Upper lobe of right lung (tissue), 1 donor: ENCODE results near the gene FBXO24. TPM values are rescaled to one million over a fixed set of nuclear protein-coding genes. Genes with fewer than 3 reads are reported as not detected.
A peak's percentile ranks its signal among the peaks of the same experiment; 100 is the strongest.

ENCODE experiments used
- ATAC-seq: fragments of 200-7000 bp; cut with Tn5 transposase; one replicate; pipeline ENCODE4 v1.9.1; 2020; ENCODE audit warnings: mild to moderate bottlenecking, moderate library complexity
- DNase-seq: peaks from one replicate; pipeline ENCODE4 v3.0.0-alpha.2; 2020
- H3K27ac ChIP-seq: fragments of 200-600 bp; one replicate; pipeline ENCODE4 v1.8.0; 2022
- H3K27me3 ChIP-seq: fragments of 200-600 bp; one replicate; pipeline ENCODE4 v1.8.0; 2022; ENCODE audit warnings: mild to moderate bottlenecking
- H3K36me3 ChIP-seq: fragments of 200-600 bp; one replicate; pipeline ENCODE4 v1.8.0; 2022
- H3K4me1 ChIP-seq: fragments of 200-600 bp; one replicate; pipeline ENCODE4 v1.8.0; 2022
- H3K4me3 ChIP-seq: fragments of 200-600 bp; one replicate; pipeline ENCODE4 v1.8.0; 2022; ENCODE audit warnings: mild to moderate bottlenecking
- H3K9me3 ChIP-seq: fragments of 200-600 bp; one replicate; pipeline ENCODE4 v1.8.0; 2022
- intact Hi-C: fragments of 100-400 bp; cut with DNase I; formaldehyde crosslinking; loops from one replicate; pipeline ENCODE4 v1.11.0; 2022
- total RNA-seq: library from RNA; stranded (reverse); fragmentation: NEBNext Ultra II Directional; extraction: Animal tissue kit (Norgen Biotek cat#: 25700); gene quantifications from one replicate; pipeline ENCODE4 v1.2.1, GENCODE V29; 2021
- TF ChIP-seq, protein P1 (sequence below): fragments of 200-600 bp; IDR thresholded peaks from one replicate; pipeline ENCODE4 v1.8.0; 2022; ENCODE audit warnings: antibody characterized with exemption
- donor health status: DM: no; HTN: yes; CAD: no; lungs with severe emphysema.

The FBXO24 gene
- total RNA-seq, 1 donor from 2014 or later, result 1.4 TPM

DNA sequence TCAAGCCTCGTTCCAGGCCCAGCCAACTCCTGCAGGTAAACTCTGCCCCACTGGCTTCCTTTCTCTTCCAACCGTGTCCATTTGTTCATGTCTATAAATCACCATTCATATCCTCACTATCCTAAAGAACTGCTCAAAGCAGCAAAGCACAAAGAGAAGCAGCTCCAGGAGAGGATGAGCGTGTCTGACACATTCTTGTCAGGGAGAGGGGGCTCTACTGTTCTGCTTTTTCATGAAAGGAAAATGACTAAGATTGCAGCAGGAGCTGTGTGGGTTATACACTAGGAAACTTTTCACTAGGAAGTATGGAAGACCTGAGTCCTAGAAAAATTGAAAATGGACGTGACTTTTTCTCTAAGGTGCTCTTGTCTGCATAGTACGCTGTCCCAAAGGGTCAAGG, 30.4 kb upstream of the FBXO24 start:
- Histone ChIP-seq H3K27ac (peak overlapping the region; percentile 3), H3K27me3 (no peaks in the 10 kb centered on the region), H3K9me3 (no peaks in the 10 kb centered on the region), H3K4me1 (peaks cover 4% of the 10 kb centered on the region), H3K4me3 (no peak overlapping the region), H3K36me3 (peaks cover 34% of the 10 kb centered on the region)
- TF ChIP-seq, protein P1, sequence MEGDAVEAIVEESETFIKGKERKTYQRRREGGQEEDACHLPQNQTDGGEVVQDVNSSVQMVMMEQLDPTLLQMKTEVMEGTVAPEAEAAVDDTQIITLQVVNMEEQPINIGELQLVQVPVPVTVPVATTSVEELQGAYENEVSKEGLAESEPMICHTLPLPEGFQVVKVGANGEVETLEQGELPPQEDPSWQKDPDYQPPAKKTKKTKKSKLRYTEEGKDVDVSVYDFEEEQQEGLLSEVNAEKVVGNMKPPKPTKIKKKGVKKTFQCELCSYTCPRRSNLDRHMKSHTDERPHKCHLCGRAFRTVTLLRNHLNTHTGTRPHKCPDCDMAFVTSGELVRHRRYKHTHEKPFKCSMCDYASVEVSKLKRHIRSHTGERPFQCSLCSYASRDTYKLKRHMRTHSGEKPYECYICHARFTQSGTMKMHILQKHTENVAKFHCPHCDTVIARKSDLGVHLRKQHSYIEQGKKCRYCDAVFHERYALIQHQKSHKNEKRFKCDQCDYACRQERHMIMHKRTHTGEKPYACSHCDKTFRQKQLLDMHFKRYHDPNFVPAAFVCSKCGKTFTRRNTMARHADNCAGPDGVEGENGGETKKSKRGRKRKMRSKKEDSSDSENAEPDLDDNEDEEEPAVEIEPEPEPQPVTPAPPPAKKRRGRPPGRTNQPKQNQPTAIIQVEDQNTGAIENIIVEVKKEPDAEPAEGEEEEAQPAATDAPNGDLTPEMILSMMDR, result no peak
- intact Hi-C loops, result no loop called here
- ATAC-seq (no peak), DNase-seq (no peak)

DNA sequence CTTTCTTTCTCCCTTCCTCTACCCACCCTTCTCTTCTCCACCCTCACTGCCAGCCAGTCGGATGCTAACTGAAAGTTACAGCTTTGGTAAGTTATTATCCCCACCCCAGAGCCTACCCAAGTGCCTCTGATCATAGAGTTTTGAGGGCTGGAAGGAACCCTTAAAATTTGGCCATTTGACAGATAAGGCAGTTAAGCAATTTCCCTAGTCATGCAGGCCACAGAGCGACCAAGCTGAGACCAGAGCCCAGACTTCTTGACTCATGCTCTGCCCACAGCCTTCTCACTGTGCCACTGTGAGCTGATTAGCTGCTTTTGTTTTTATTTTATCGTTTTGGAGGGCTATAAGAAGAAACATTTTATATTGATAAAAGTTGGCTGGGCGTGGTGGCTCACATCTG, 29.6 kb upstream of the FBXO24 start:
- DNase-seq, result no peak
- TF ChIP-seq, protein P1, result no peak
- intact Hi-C loops, result no loop called here
- no peaks in the 10 kb centered on the region for H3K9me3 ChIP-seq
- H3K27me3 ChIP-seq, result no peaks in the 10 kb centered on the region
- H3K27ac ChIP-seq, result peak overlapping the region; percentile 3
- H3K36me3 ChIP-seq, result peaks cover 33% of the 10 kb centered on the region
- peak; percentile 63 for ATAC-seq
- H3K4me1 ChIP-seq, result peaks cover 4% of the 10 kb centered on the region
- H3K4me3 ChIP-seq, result no peak overlapping the region

DNA sequence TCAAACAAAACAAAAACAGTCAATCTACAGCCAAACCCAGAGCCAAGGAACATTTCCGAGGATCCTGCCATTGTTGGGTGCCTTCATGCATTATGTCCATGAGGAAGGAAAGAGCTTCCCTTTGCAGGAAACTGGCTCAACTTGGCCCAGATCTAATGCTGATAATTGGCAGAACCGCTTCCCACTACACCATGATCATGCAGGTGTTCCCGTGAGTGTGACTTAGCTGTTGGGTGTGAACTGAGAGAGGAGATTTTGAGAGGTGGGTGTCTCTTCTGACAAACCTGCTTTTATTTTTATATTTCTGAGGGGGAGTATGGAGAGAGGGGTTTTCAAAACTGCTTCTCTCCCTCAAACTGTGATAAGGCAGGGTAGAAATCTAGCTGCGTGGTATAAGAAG, 27.0 kb upstream of the FBXO24 start:
- TF ChIP-seq, protein P1, result no peak
- no peak for DNase-seq
- intact Hi-C loops, result no loop called here
- no peaks in the 10 kb centered on the region for H3K27me3 ChIP-seq
- peaks cover 30% of the 10 kb centered on the region for H3K36me3 ChIP-seq
- H3K27ac ChIP-seq, result no peak overlapping the region
- no peak overlapping the region for H3K4me3 ChIP-seq
- H3K9me3 ChIP-seq, result no peaks in the 10 kb centered on the region
- peaks cover 4% of the 10 kb centered on the region for H3K4me1 ChIP-seq
- ATAC-seq, result no peak

DNA sequence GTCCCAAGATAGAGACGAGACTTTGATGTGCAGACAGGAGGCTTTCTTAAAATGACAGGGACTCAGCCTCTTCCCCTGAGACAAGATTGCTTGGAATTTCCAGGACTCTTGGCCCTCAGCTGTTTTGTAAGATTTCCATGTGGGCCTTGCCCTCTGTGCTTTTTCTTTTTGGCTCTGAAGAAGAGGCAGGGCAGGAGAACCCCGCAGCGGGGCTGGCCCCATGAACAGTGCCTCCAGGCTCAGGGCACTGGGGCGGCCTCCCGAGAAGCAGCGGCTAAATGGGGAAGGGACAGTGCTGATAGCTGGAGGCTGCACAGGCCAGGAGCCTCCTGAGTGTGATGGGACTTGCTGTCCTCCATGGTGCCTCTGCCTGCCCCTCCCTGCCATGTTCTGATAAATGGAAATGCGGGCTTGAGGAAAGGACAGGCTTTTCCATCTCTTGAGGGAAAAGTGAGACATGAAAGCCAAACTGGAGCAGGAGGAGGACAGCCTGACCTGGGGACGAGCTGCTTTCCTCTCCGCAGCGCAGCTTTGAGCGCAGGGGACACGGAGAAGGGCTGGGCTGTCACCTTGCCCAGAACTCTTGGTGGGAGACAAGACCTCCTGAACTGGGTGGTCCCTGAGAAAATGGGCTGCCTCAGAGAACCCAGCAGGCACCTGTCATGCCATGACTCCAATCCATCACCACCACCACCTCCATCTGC, 24.5 kb upstream of the FBXO24 start:
- DNase-seq, result peak; percentile 61
- TF ChIP-seq, protein P1, result no peak
- H3K4me1 ChIP-seq, result peaks cover 4% of the 10 kb centered on the region
- no peaks in the 10 kb centered on the region for H3K27me3 ChIP-seq
- intact Hi-C loops, result loop anchor here (5.0 to 10.0 kb wide), 2 partner anchors 94 to 123 kb away; no protein-coding TSS in a partner anchor
- H3K27ac ChIP-seq, result no peak overlapping the region
- H3K4me3 ChIP-seq, result no peak overlapping the region
- no peaks in the 10 kb centered on the region for H3K9me3 ChIP-seq
- no peak for ATAC-seq
- peaks cover 16% of the 10 kb centered on the region for H3K36me3 ChIP-seq

DNA sequence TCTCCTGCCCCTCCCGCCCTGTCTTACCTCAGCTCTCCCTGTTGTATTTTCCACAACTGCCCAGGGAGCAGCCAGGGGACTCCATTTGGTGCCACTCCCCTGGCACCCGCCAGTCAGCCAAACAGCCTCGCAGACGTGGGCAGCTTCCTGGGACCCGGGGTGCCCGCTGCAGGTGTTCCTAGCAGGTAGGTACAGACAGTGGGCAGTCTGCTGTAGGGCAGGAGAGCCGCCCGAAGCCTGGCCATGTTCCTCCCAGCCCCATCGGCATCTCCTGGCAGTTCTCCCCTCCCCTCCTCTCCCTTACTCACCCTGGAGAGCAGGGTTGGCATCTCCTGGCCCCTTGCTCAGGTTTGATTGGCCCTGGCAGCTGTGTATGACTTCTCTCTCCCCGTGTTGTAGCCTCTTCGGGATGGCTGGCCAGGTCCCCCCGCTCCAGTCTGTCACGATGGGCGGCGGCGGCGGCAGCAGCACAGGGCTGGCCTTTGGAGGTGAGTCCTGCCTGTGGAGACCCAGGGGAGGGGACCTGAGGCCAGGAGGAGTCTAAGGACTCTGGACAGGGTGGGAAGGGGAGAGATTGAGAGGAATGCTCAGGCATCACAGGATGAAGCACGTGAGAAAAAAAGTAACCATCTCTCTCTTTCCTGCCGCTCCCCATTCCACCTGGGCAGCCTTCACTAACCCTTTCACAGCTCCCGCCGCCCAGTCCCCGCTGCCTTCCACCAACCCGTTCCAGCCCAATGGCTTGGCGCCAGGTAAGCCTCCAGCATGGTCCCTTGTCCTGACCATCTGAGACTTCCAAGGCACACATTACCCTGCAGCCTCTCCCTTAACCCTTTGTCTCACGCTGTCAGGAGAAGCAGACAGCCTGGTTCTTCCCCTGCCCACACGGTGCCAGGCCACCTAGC, 23.7 kb upstream of the FBXO24 start:
- H3K36me3 ChIP-seq, result peaks cover 13% of the 10 kb centered on the region
- peaks cover 4% of the 10 kb centered on the region for H3K4me1 ChIP-seq
- no peak overlapping the region for H3K4me3 ChIP-seq
- H3K27me3 ChIP-seq, result no peaks in the 10 kb centered on the region
- TF ChIP-seq, protein P1, result no peak
- intact Hi-C loops, result loop anchor here (5.0 to 10.0 kb wide), 2 partner anchors 95 to 122 kb away; no protein-coding TSS in a partner anchor
- ATAC-seq, result no peak
- peak; percentile 63 for DNase-seq
- H3K27ac ChIP-seq, result no peak overlapping the region
- no peaks in the 10 kb centered on the region for H3K9me3 ChIP-seq
